Medulla oblongata (tissue), 1 donor: Measurements from ENCODE around the gene DENND1A.
"Not testable (repeated sequence)": the region's sequence is repeated elsewhere in the genome, so short reads cannot be mapped to it uniquely, and the experiment has no call there.

Source experiments
- DNase-seq: peaks from one replicate; pipeline ENCODE4 v3.0.0-alpha.2; 2015; ENCODE audit errors: extremely low spot score

DENND1A gene

GRCh38 chr9:123414936-123415930 is 514.7 kb downstream of the DENND1A start:
- DNase-seq, result no peak

GRCh38 chr9:123414204-123414603 is 515.7 kb downstream of the DENND1A start:
- no peak for DNase-seq

GRCh38 chr9:123412171-123412820 is 517.6 kb downstream of the DENND1A start:
- DNase-seq, result no peak

- DNase-seq, result no peak
Observed at GRCh38 chr9:123411636-123412035, 518.3 kb downstream of the DENND1A start.

GRCh38 chr9:123411191-123411590 is 518.7 kb downstream of the DENND1A start:
- DNase-seq, result no peak

GRCh38 chr9:123410281-123410910 is 519.5 kb downstream of the DENND1A start:
- no peak for DNase-seq

GRCh38 chr9:123408313-123409262 is 521.3 kb downstream of the DENND1A start:
- no peak for DNase-seq

GRCh38 chr9:123407217-123407851 is 522.6 kb downstream of the DENND1A start:
- no peak for DNase-seq

GRCh38 chr9:123406691-123407216 is 523.2 kb downstream of the DENND1A start:
- DNase-seq, result no peak

GRCh38 chr9:123406016-123406415 is 523.9 kb downstream of the DENND1A start:
- DNase-seq, result no peak

GRCh38 chr9:123402981-123403509 is 526.9 kb downstream of the DENND1A start:
- DNase-seq, result peak; percentile 49

GRCh38 chr9:123401879-123402513 is 527.9 kb downstream of the DENND1A start:
- DNase-seq, result peak; percentile 69

GRCh38 chr9:123400926-123401503 is 528.9 kb downstream of the DENND1A start:
- DNase-seq, result no peak

- DNase-seq, result no peak
Observed at GRCh38 chr9:123399803-123400378, 530.0 kb downstream of the DENND1A start.

- DNase-seq, result not testable (repeated sequence)
Observed at GRCh38 chr9:123398938-123399337, 531.0 kb downstream of the DENND1A start.

GRCh38 chr9:123397975-123398374 is 532.0 kb downstream of the DENND1A start:
- no peak for DNase-seq

GRCh38 chr9:123395689-123396511 is 534.0 kb downstream of the DENND1A start:
- DNase-seq, result no peak

GRCh38 chr9:123395276-123395688 is 534.6 kb downstream of the DENND1A start:
- no peak for DNase-seq
